ENCODE results near the gene DACH1. TPM values are rescaled to one million over a fixed set of nuclear protein-coding genes. Genes with fewer than 3 reads are reported as not detected.

DACH1 gene
- total and polyA plus RNA-seq, 9 of the 15 experiments (the other 6 are each of a cell fraction or from before 2014, with no cell fraction given), result 0.04 to 0.07 (median 0.04) TPM; not detected in 2

- TF ChIP-seq, protein P1, sequence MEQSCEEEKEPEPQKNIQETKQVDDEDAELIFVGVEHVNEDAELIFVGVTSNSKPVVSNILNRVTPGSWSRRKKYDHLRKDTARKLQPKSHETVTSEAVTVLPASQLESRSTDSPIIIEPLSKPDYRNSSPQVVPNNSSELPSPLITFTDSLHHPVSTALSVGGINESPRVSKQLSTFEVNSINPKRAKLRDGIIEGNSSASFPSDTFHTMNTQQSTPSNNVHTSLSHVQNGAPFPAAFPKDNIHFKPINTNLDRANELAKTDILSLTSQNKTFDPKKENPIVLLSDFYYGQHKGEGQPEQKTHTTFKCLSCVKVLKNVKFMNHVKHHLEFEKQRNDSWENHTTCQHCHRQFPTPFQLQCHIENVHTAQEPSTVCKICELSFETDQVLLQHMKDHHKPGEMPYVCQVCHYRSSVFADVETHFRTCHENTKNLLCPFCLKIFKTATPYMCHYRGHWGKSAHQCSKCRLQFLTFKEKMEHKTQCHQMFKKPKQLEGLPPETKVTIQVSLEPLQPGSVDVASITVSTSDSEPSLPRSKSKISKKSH (CRISPR knock-in tag; IDR thresholded peaks at IDR 0.05), result no peak
Measured at GRCh38 chr13:71831716-71832115, 35.3 kb downstream of the DACH1 start (continued).

DNA sequence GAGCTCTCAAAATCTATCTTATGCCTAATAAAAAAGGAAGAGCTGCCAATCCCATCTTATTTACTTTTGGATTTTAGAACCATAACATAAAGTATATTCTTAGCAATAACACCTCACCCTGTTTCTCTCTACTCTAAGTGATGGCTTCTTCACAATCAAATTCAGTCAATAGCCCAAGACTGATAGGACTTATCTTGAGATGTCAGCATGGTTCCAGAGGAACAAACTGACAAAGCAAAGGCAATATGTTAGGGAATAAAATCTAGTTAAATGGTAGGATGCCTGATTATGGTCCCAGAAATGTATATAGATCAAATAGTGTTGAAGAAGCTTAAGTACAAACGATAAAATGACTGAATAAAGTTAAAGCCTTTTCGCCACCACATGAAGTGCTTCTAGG is 36.3 kb downstream of the DACH1 start:
- Histone ChIP-seq H4K20me1 (replicated peaks; ENCODE audit: control insufficient read depth, insufficient read depth, low read length) (no peaks in the 10 kb centered on the region), H3K4me3 (no peak overlapping the region), H3K27ac (ENCODE audit: extremely low read depth, low read depth, low read length) (no peak overlapping the region), H3K79me2 (ENCODE audit: control insufficient read depth, insufficient read depth, low read length) (no peaks in the 10 kb centered on the region), H3K9me3 (replicated peaks; ENCODE audit: control insufficient read depth, insufficient read depth, low read depth, low read length) (no peaks in the 10 kb centered on the region), H3K4me2 (ENCODE audit: insufficient read depth, low read length) (no peak overlapping the region), H3K36me3 (ENCODE audit: control insufficient read depth, insufficient read depth, low read length) (no peaks in the 10 kb centered on the region), H3K4me1 (replicated peaks in 1 of 2; ENCODE audit: control insufficient read depth in 2 of 2, insufficient read depth in 2 of 2, low read length in 2 of 2) (no peaks in the 10 kb centered on the region), H2AFZ (ENCODE audit: low read depth, low read length) (no peak overlapping the region), H3K9me1 (ENCODE audit: control insufficient read depth, insufficient read depth, low read length) (no peaks in the 10 kb centered on the region), H3K9ac (ENCODE audit: insufficient read depth in 1 of 2, low read depth in 2 of 2, low read length in 2 of 2) (no peak overlapping the region), H3K27me3 (ENCODE audit: control insufficient read depth in 2 of 2, insufficient read depth in 2 of 2, low read length in 2 of 2) (no peaks in the 10 kb centered on the region)
- intact Hi-C loops (cut with micrococcal nuclease) (no loop called here), in situ Hi-C loops (cut with MboI) (no loop called here)
- 7% methylated on average over 2 of the region's 2 CpGs for WGBS (ENCODE audit: insufficient coverage, low coverage, missing lambda C conversion rate)
- FAIRE-seq (no peak), ATAC-seq (no peak), DNase-seq (ENCODE audit: extremely low read depth in 1 of 4, low spot score in 3 of 4) (no peak)
- no peak for TF ChIP-seq E2F3 (CRISPR knock-in tag; IDR thresholded peaks at IDR 0.05)
- no peak for TF ChIP-seq KLF6 (CRISPR knock-in tag; IDR thresholded peaks at IDR 0.05; ENCODE audit: borderline replicate concordance)
- CTCF ChIA-PET (ENCODE audit: low intra/inter-chr PET ratio), result no interaction called here
- POLR2A ChIA-PET, result no interaction called here
- no TSS peak for BruUV-seq (replicated peaks)

DNA sequence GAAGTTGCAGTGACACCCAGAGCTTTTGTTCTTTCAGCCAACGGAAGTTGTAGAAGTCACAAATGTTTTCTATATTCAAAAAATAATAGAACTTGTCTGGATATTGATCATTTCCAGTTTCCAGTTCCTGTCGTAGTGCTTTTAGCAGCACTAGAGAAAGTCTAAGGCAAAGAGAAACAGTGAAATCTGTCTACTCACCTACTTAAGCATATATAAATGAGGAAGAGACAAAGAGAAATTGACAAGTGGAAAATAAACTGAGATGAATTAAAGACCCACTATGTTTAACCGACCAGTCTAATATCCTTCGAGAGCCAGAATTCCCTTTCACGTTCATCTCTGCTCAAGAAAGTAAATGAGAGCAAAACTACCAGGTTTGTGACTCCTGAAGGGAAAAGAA is 36.7 kb downstream of the DACH1 start:
- POLR2A ChIA-PET, result no interaction called here
- TF ChIP-seq SIX5 (IDR thresholded peaks at IDR 0.05; ENCODE audit: borderline replicate concordance in 1 of 2, insufficient read depth in 1 of 2, low read depth in 1 of 2, low read length in 2 of 2) (no peak), ZNF639 (CRISPR knock-in tag; conservative IDR thresholded peaks at IDR 0.05 in 1 of 2, IDR thresholded peaks at IDR 0.05 in 1 of 2) (no peak), ZNF655 (CRISPR knock-in tag; IDR thresholded peaks at IDR 0.05) (no peak), KLF13 (tag; IDR thresholded peaks at IDR 0.05; ENCODE audit: borderline replicate concordance, low read depth) (no peak)
- TF ChIP-seq, protein P2, sequence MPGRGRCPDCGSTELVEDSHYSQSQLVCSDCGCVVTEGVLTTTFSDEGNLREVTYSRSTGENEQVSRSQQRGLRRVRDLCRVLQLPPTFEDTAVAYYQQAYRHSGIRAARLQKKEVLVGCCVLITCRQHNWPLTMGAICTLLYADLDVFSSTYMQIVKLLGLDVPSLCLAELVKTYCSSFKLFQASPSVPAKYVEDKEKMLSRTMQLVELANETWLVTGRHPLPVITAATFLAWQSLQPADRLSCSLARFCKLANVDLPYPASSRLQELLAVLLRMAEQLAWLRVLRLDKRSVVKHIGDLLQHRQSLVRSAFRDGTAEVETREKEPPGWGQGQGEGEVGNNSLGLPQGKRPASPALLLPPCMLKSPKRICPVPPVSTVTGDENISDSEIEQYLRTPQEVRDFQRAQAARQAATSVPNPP (IDR thresholded peaks at IDR 0.05; ENCODE audit: borderline replicate concordance, insufficient read depth, insufficient read length), result no peak

More for the DNA sequence above, 36.7 kb downstream of the DACH1 start:
- Histone ChIP-seq H3K4me1 (replicated peaks in 1 of 2; ENCODE audit: control insufficient read depth in 2 of 2, insufficient read depth in 2 of 2, low read length in 2 of 2) (no peaks in the 10 kb centered on the region), H3K27me3 (ENCODE audit: control insufficient read depth in 2 of 2, insufficient read depth in 2 of 2, low read length in 2 of 2) (no peaks in the 10 kb centered on the region), H2AFZ (ENCODE audit: low read depth, low read length) (no peak overlapping the region), H3K9me1 (ENCODE audit: control insufficient read depth, insufficient read depth, low read length) (no peaks in the 10 kb centered on the region), H4K20me1 (replicated peaks; ENCODE audit: control insufficient read depth, insufficient read depth, low read length) (no peaks in the 10 kb centered on the region), H3K36me3 (ENCODE audit: control insufficient read depth, insufficient read depth, low read length) (no peaks in the 10 kb centered on the region), H3K4me2 (ENCODE audit: insufficient read depth, low read length) (no peak overlapping the region), H3K27ac (ENCODE audit: extremely low read depth, low read depth, low read length) (no peak overlapping the region), H3K79me2 (ENCODE audit: control insufficient read depth, insufficient read depth, low read length) (no peaks in the 10 kb centered on the region), H3K4me3 (no peak overlapping the region), H3K9me3 (replicated peaks; ENCODE audit: control insufficient read depth, insufficient read depth, low read depth, low read length) (no peaks in the 10 kb centered on the region), H3K9ac (ENCODE audit: insufficient read depth in 1 of 2, low read depth in 2 of 2, low read length in 2 of 2) (no peak overlapping the region)
- CTCF ChIA-PET (ENCODE audit: low intra/inter-chr PET ratio), result no interaction called here
- no peak for ATAC-seq
- 3% methylated on average over 5 of the region's 5 CpGs for WGBS (ENCODE audit: insufficient coverage, low coverage, missing lambda C conversion rate)
- FAIRE-seq, result no peak
- in situ Hi-C loops (cut with MboI) (no loop called here), intact Hi-C loops (cut with micrococcal nuclease) (no loop called here)
- no TSS peak for BruUV-seq (replicated peaks)
- no peak for DNase-seq (ENCODE audit: extremely low read depth in 1 of 4, low spot score in 3 of 4)

Data from K562 (cell line).